ENCODE results near the gene HSPA12A.
A peak's percentile ranks its signal among the peaks of the same experiment; 100 is the strongest.

HSPA12A gene

GRCh38 chr10:116743266-116744064, 1.1 kb upstream of the HSPA12A start:
- no peak for TF ChIP-seq CTCF (IDR thresholded peaks at IDR 0.05; ENCODE audit: low read depth, low read length)
- no peak for DNase-seq (ENCODE audit: extremely low read depth, low read depth)

- DNase-seq (ENCODE audit: extremely low read depth, low read depth) = no peak
- TF ChIP-seq CTCF (IDR thresholded peaks at IDR 0.05; ENCODE audit: low read depth, low read length) = no peak; the same call in none of the 2 replicates
Measured at GRCh38 chr10:116741391-116742351, 695 bp downstream of the HSPA12A start.

GRCh38 chr10:116740971-116741370, 1.4 kb downstream of the HSPA12A start:
- no peak for TF ChIP-seq CTCF (IDR thresholded peaks at IDR 0.05; ENCODE audit: low read depth, low read length)
- no peak for DNase-seq (ENCODE audit: extremely low read depth, low read depth)

GRCh38 chr10:116738339-116738738, 4.0 kb downstream of the HSPA12A start:
- no peak for TF ChIP-seq CTCF (IDR thresholded peaks at IDR 0.05; ENCODE audit: low read depth, low read length)
- no peak for DNase-seq (ENCODE audit: extremely low read depth, low read depth)

- DNase-seq (ENCODE audit: extremely low read depth, low read depth) = no peak
- peak; percentile 32 for TF ChIP-seq CTCF (IDR thresholded peaks at IDR 0.05; ENCODE audit: low read depth, low read length)
Measured at GRCh38 chr10:116737627-116738327, 4.6 kb downstream of the HSPA12A start.

- DNase-seq (ENCODE audit: extremely low read depth, low read depth) = no peak
- TF ChIP-seq CTCF (IDR thresholded peaks at IDR 0.05; ENCODE audit: low read depth, low read length) = no peak
Measured at GRCh38 chr10:116733566-116733965, 8.8 kb downstream of the HSPA12A start.

Measured in AG09319 (cell line).